ENCODE data around the gene TRDMT1.

TRDMT1 gene

DNA sequence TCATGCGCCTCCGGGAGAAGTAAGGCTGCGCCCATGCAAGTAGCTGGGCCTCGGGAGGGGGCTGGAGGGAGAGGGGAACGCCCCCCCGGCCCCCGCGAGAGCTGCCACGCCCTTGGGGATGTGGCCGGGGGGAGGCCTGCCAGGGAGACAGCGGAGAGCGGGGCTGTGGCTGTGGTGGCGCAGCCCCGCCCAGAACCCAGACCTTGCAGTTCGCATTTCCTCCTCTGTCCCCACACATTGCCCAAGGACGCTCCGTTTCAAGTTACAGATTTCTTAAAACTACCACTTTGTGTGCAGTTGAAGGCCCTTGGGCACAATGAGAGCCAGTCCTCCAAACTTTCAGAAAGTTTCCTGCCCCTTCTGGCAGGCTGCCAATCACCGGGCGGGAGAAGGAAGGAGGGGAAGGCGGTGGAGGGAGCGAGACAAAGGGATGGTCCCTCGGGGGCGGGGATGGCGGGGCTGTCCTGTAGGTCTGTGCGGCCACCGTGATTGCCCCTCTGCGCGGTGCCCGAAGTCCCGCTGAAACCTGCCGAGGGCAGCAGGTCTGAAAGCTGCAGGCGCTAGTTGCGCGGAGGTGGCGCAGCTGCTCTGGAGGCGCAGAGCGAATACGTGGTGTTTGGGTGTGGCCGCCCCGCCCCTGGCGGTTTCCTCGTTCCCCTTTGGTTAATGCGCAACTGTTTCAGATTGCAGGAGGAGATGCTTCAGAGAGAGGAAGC is 28.7 kb upstream of the TRDMT1 start:
- DNase-seq = peak; percentile 83 to 86

DNA sequence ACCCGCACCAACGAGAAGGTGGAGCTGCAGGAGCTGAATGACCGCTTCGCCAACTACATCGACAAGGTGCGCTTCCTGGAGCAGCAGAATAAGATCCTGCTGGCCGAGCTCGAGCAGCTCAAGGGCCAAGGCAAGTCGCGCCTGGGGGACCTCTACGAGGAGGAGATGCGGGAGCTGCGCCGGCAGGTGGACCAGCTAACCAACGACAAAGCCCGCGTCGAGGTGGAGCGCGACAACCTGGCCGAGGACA is 28.2 kb upstream of the TRDMT1 start:
- no peak for DNase-seq

DNA sequence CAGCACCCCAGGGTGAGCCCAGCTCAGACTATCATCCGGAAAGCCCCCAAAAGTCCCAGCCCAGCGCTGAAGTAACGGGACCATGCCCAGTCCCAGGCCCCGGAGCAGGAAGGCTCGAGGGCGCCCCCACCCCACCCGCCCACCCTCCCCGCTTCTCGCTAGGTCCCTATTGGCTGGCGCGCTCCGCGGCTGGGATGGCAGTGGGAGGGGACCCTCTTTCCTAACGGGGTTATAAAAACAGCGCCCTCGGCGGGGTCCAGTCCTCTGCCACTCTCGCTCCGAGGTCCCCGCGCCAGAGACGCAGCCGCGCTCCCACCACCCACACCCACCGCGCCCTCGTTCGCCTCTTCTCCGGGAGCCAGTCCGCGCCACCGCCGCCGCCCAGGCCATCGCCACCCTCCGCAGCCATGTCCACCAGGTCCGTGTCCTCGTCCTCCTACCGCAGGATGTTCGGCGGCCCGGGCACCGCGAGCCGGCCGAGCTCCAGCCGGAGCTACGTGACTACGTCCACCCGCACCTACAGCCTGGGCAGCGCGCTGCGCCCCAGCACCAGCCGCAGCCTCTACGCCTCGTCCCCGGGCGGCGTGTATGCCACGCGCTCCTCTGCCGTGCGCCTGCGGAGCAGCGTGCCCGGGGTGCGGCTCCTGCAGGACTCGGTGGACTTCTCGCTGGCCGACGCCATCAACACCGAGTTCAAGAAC is 27.7 kb upstream of the TRDMT1 start:
- DNase-seq = peak; percentile 82 to 84

DNA sequence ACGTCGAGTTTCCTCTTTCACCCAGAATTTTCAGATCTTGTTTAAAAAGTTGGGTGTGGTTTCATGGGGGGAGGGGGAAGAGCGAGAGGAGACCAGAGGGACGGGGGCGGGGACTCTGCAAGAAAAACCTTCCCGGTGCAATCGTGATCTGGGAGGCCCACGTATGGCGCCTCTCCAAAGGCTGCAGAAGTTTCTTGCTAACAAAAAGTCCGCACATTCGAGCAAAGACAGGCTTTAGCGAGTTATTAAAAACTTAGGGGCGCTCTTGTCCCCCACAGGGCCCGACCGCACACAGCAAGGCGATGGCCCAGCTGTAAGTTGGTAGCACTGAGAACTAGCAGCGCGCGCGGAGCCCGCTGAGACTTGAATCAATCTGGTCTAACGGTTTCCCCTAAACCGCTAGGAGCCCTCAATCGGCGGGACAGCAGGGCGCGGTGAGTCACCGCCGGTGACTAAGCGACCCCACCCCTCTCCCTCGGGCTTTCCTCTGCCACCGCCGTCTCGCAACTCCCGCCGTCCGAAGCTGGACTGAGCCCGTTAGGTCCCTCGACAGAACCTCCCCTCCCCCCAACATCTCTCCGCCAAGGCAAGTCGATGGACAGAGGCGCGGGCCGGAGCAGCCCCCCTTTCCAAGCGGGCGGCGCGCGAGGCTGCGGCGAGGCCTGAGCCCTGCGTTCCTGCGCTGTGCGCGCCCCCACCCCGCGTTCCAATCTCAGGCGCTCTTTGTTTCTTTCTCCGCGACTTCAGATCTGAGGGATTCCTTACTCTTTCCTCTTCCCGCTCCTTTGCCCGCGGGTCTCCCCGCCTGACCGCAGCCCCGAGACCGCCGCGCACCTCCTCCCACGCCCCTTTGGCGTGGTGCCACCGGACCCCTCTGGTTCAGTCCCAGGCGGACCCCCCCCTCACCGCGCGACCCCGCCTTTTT is 26.9 kb upstream of the TRDMT1 start, which contains the start of gene VIM:
Gene VIM (plus strand): TSS at position 151 of the 925 bp plus-strand sequence. CDS start 1,182 bp downstream, outside the sequence.
- DNase-seq = peak; percentile 85 to 88

DNA sequence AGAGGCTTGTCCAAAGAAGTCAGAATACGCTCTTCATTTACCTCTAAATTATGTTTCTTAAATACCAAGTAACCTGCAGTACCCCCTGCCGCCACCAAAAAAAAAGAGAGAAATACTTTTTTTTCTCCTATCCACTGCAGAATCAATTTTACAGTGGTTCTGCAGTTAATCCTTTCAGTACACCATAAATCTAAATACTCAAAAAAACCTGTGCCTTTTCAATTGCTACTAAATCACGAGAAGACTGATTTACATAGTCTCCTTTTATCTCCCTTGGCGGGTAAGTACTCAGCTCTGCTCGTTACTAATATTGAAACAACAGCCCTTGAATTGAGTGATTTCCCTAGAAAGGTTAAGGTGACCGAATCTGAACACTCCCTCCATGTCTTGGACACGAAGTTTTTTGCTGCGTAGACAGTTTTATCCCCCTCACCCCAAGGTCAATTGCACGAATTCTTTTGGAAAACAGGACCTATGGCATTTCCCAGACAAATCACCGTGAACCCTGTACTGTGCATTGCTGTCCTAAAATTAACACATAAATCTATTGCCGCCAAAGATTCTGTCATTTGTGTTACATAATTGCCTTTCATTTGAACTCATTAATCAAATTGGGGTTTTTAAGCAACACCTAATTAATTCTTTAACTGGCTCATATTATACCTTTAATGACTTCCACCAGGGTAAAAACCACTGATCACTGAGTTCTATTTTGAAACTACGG is 26.1 kb upstream of the TRDMT1 start:
- DNase-seq = no peak

DNA sequence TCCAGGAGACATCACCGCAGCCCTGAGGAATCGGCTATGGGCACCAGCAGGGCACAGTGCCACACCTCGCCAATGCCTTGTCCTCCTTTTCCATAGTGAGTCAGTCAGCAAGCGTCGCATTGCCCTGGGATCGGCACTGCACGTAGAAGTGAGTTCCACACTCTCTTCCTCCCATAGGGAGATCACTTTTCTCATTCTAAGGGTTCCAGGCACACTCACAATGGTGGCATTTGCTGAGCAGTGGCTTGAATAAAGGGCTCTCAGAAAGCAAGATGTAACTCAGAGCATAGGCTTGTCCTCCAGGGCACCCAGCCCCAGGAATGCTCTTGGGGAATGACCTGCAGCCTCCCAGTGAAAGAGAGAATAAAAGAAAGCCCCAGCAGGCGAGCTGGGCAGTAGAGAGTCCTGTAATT is 25.4 kb upstream of the TRDMT1 start:
- DNase-seq = no peak

DNA sequence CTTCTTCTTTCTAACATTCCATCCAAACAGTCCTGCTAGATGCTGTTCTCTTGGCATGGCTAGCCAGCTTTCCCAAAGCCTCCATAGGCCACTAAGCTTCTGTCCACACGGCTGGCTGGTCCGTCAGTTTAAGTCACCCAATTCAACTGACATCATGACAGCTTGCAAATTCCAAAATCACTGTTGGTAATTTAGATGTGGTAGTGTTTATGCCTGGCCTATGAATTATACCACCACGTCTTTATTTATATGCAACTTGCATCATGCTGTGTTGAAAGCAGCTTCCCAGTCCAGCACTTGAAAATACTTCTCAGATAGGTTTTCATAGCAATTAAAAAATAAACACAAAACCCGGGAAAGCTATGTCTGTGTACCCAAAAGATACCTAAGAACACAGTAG is 24.3 kb upstream of the TRDMT1 start:
- no peak for DNase-seq

DNA sequence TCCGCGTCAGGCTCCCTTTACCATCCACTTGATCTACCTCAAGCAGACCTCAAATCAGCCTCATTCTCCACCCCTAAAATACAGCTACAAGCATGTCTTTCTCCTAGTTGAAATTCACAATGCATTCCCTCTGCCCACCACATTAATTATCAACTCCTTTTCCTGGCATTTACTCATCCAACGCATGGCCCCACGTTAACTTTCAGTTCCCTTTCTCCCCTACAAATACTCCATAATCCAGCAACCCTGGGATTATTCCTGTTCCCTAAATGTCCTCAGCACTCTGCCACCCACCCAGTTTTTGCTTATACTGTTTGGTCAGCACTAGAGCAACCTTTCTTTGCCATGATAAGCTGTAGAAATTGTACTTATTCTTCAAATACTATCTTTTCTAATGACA is 20.9 kb upstream of the TRDMT1 start:
- DNase-seq = no peak

DNA sequence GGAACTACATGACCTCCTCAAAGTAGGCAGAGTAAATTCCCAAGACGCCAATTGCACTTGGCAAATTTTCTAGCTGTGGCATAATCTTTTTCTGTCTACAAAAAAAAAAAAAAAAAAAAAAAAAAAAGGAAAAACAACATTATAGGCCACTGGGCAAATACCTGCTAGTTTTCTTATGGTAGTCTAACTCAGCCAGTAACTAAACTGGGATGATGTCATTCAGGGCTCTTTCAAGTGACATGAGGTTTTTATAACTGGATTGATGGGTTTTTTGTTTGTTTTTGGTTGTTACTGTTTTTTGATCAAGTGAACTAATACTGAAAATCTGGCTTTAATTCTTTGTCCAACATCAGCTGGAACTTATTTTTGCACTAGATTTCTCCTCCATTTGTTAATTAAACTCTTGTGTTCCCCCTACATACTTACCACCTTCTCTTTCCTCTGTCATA is 19.2 kb upstream of the TRDMT1 start:
- DNase-seq = no peak

DNA sequence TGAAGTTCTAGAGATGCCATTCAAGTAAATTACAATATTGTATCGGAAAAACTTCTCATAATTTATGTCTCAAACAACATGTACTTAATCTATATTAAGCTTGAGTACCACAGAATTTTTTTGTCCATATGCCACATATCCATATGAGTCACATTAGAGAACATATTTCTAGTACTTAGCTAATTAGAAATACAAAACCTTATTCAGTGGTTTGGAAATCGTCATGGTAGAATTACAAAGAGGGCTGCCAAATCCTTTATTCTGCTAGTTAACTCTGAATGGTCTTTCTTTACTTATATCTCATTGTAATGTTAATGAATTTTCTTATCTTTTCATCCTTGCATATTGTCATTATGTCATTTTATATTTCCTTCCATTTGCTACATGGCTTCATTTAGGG is 17.6 kb upstream of the TRDMT1 start:
- no peak for DNase-seq

DNA sequence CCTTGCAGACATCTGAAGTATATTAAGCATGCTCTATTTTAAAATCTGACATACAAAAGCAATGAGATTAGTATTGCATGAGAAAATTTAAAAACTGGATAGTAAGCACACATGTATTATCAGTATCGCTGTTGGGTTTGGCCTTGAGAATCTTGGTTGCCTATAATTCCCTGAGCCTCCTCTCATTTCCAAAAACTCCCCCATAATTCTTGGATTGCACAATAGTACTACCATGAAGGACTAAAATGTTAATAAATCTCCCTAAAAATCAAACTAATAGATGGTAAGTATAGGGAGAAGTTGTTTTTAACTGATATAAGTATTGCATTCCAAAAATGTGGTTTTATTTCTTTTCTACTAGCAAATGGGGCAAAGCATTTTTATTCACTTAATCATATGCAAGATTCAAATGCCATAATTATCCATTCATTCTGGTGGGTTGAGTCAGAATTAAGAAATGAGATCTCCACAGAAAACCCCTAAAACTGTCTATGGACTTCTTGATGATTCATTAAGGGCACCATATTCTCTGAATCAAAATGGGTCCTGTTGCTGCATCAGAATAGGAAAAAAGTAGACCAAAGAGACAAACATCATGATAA is 16.3 kb upstream of the TRDMT1 start:
- DNase-seq = no peak

DNA sequence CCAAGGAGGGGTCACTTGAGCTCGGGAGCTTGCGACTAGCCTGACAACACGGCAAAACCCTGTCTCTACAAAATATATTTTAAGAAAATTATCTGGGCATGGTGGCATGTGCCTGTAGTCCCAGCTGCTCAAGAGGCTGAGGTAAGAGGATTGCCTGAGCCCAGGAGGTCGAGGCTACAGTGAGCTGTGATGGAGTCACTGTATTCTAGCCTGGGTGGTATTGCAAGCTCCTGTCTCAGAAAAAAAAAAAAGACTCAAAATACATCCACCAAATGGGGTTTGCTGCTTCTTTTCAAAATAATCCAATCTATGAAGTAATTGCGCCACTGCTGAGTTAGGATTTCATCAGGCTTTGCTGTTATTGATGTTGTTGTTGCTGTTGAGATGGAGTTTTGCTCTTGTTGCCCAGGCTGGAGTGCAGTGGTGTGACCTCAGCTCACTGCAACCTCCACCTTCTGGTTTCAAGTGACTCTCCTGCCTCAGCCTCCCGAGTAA is 15.5 kb upstream of the TRDMT1 start:
- DNase-seq = no peak

DNA sequence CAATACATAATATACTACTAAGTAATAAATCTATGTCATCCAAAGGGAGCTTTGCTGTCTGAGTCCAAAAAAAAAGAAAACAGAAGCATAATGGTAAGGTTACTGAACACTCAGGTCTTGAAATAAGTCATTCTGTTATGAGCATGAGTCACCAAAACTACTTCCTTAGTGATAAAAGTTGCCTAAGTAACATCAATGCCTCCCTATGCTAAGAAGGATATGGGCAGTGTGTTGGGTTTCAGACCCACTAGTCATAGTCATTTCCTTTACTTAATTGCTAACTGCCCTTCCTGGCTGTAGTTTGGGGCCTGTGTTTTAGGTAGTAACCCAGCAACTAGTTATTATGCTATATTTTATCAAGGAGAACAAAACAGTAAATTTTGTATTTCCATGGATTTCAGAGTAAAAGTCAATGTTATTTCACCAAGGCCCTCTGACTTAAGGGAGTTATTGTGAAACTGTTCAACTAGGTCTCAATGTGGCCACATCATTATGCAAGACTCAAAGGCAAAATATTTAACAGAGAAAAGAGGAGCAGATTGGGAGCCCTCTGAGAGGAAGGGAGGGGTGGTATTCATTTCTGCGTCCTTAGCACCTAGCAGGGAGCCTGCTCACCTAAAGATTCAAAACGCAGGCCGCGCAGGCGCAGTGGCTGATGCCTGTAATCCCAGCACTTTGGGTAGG is 14.9 kb upstream of the TRDMT1 start:
- DNase-seq = no peak

DNA sequence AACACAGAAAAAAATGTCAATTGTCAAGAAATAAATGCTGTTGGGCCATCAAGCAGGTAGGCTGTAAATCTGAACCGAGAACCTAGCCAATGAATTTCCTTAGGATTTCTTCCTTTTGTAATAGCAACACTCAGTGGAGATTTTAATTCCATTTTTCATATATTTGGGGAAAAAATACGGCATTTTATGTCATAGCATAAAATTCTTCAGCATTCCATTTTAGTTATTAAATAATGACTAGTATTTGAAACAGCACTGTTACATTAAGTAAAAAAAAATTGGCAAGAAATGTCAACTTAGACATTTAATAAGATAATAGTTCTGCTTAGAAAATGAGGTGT is 14.3 kb upstream of the TRDMT1 start:
- DNase-seq = no peak

DNA sequence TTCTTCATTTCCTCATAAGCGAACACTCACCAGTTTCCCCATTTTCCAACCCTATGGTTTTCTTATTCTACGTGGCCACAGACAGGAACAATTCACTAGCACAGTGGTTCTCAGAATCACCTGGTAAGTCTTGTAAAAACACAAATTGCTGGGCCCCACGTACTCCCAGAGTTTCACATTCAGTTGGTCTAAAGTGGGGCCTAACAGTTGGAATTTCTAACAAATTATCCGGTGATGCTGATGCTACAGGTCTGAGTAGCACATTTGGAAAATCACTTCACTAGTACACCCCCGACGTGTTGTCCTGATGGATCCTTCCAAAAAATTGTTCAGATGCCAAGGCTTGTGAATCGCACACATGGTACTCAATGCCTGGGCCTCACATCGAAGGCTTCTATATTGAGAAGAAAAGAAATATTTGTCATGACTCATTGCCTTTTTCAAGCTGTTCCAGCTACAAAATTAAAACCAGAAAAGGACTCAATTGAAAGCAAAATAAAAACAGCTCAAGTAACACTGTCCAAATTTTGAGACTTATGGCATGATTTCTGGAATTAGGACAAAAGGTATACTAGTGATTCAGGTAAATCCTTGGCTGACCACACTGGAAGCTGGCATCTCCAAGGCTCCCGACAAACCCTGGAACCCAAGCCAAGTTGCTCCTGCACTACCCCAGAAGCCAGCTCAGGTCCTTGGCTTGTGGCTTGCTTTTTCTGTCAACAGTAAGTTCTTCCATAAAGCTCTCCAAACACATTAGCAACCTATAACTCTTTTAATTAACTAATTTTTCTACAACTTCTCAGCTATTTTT is 13.7 kb upstream of the TRDMT1 start:
- DNase-seq = no peak

DNA sequence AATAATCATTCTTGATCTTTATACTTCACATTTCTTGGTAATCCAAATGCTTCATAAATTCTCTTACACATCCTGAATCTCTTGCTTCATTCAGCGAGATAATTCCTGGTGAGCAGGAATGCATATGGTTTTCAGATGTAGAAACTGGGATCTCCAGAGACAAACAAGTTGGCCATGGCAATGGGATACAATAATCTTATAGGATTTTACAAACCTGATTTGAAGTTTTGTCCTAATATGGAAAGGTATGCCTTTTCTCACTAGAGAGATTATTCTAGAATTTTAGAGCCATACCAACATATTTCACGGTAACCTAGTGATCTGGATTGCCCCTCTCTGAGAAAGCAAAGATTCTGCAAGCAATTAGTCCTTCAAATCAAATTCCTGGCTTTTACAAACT is 13.1 kb upstream of the TRDMT1 start:
- DNase-seq = no peak

DNA sequence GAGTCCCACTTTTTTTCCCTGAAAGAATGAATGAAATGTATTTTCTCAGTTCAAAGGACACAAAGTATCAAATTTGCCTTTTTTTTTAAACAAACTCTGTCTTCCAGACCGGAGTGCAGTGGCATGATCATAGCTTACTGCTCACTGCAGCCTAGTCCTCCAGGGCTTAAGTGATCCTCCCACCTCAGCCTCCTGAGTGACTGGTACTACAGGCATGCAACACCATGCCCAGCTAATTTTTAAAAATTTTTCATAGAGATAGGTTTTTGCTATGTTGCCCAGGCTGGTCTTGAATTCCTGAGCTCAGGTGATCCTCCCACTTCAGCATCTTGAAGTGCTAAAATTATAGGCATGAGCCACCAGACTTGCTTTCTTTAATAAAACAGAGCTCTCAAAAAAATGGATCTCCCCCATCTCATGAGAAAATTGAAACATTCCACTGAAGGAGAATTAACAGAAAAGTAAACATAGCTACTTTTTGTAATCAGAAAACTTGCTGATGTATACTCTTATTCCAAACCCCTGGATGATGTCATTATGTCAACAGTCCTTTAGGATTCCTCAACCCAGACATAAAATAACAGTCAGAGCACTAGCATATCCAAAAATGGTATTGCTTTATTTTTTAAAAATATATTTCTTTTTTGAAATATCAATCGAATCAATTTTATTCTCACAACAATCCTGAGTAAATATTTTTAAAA is 12.3 kb upstream of the TRDMT1 start:
- DNase-seq = no peak

DNA sequence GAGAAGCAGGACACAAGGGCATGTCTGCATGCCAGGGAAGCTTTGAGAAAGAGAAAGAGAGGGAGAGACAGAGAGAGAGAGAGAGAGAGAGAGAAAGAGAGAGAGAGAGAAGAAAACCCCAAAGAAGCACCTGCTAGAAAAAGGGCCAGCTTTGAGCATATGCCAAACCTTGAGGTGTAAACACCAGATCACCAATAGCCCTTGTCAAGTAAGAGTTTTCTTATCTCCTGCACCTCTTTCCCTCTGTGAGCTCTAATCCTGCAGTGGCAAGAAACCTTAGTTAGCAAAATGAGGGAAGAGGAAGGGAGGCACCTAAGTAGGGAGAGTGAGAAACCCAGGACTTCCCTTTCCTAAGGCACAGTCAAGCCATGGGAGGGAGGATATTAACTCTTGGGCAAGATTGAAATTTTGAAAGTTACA is 11.3 kb upstream of the TRDMT1 start:
- DNase-seq = no peak

DNA sequence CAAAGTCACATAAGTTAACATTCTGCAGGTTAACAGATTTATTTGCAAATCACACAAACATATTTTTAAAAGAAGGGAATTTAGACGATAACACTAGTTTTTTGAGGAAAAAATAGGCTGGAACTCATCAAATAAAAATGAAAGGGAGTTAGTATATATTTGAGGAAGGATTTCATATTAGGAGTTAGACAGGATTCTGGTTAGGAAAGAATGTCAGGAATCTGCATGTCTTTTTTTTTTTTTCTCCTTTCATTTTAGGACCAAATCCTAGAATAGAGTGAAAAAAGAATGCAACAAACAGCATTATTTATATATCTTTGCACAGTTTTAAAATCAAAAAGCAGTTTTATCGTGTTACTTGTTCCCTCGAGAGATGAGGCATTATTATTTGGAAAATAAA is 8.9 kb upstream of the TRDMT1 start:
- no peak for DNase-seq

DNA sequence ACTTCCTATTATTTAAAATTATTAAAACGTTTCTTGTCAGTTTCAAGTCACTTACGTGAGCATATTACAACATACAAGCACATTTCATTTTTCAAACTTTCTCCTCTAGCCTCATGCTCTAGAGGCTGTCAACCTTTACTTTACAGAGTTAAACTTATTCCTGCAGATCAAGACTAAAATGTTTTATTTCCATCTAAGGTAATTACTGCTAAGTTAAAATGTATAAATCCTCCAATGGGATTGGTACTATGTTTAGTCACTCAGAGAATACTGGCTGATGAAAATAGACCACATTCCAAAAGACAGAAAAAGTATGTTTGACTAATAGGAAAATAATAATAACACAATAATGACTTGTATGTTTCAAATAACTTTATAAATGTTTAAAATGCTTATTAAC is 8.4 kb upstream of the TRDMT1 start:
- no peak for DNase-seq

All from activated CD4-positive, alpha-beta T cell treated with anti-CD3 and anti-CD28 coated beads, Interleukin-2, amount 50 U/mL, for 4 hours (primary cell).